ENCODE results near the gene TMLHE. TPM values are rescaled to one million over a fixed set of nuclear protein-coding genes. Genes with fewer than 3 reads are reported as not detected.
"Not testable (repeated sequence)": the region's sequence is repeated elsewhere in the genome, so short reads cannot be mapped to it uniquely, and the experiment has no call there.

The TMLHE gene
- total RNA-seq, 1 donor from 2014 or later, result 27.6 TPM

GRCh38 chrX:155457761-155458447 is 154.8 kb downstream of the TMLHE start:
- not testable (repeated sequence) for H3K4me1 Mint-ChIP-seq; H3K27ac Mint-ChIP-seq; H3K27me3 ChIP-seq; H3K36me3 Mint-ChIP-seq; H3K4me3 Mint-ChIP-seq; H3K36me3 ChIP-seq; DNase-seq (ENCODE audit: low spot score); H3K4me1 ChIP-seq; H3K27ac ChIP-seq; H3K27me3 Mint-ChIP-seq (ENCODE audit: insufficient read depth, low read depth); H3K4me2 ChIP-seq; H2AFZ ChIP-seq (replicated peaks); H3K9me3 ChIP-seq (ENCODE audit: low read depth); H3K9ac ChIP-seq; H3K79me2 ChIP-seq (ENCODE audit: low read depth); H3F3A ChIP-seq (ENCODE audit: low read depth); H3K9me3 Mint-ChIP-seq; H4K20me1 ChIP-seq (ENCODE audit: low read depth); H3K4me3 ChIP-seq

GRCh38 chrX:155441097-155441496 is 171.7 kb downstream of the TMLHE start:
- Mint-ChIP-seq H3K4me3 (no peak overlapping the region), H3K9me3 (peaks cover 39% of the 10 kb centered on the region), H3K27me3 (ENCODE audit: insufficient read depth, low read depth) (peaks cover 2% of the 10 kb centered on the region), H3K36me3 (peaks cover 3% of the 10 kb centered on the region), H3K27ac (no peak overlapping the region), H3K4me1 (no peaks in the 10 kb centered on the region)
- H3F3A ChIP-seq (ENCODE audit: low read depth), result no peaks in the 10 kb centered on the region
- no peak overlapping the region for H3K4me2 ChIP-seq
- peaks cover 9% of the 10 kb centered on the region for H3K9me3 ChIP-seq (ENCODE audit: low read depth)
- DNase-seq (ENCODE audit: low spot score), result no peak
- no peaks in the 10 kb centered on the region for H3K79me2 ChIP-seq (ENCODE audit: low read depth)
- no peak overlapping the region for H3K9ac ChIP-seq
- no peaks in the 10 kb centered on the region for H3K36me3 ChIP-seq
- H4K20me1 ChIP-seq (ENCODE audit: low read depth), result no peaks in the 10 kb centered on the region
- no peak overlapping the region for H3K27ac ChIP-seq
- H2AFZ ChIP-seq (replicated peaks), result no peak overlapping the region
- no peaks in the 10 kb centered on the region for H3K4me1 ChIP-seq
- no peaks in the 10 kb centered on the region for H3K27me3 ChIP-seq
- no peak overlapping the region for H3K4me3 ChIP-seq
- TF ChIP-seq CTCF (IDR thresholded peaks at IDR 0.05), result no peak
- no peak for TF ChIP-seq EZH2 (IDR thresholded peaks at IDR 0.05)
- no peak for TF ChIP-seq EZH2phosphoT487 (IDR thresholded peaks at IDR 0.05)

Small RNA genes within 50 kb of the gene (microRNA-seq; reads per million reads assigned to microRNA genes)
- gene MIR1184-3, result not detected

Small RNA genes within 50 kb of the gene (small RNA-seq; reads per million reads assigned to genes)
- gene MIR1184-3, result not detected

Other genes starting within 250 kb of the TMLHE start
- not detected in 2 replicates for gene F8A2, start 230.9 kb downstream of the TMLHE start, total RNA-seq (ENCODE audit: low replicate concordance)
- 0.73 and 3.5 TPM in 2 replicates for gene F8A3, start 154.3 kb downstream of the TMLHE start, total RNA-seq (ENCODE audit: low replicate concordance)
- 1.1 and 1.7 TPM in 2 replicates for gene SPRY3, start 366 bp downstream of the TMLHE start, total RNA-seq (ENCODE audit: low replicate concordance)